ENCODE measurements around the gene PSRC1.

DNA sequence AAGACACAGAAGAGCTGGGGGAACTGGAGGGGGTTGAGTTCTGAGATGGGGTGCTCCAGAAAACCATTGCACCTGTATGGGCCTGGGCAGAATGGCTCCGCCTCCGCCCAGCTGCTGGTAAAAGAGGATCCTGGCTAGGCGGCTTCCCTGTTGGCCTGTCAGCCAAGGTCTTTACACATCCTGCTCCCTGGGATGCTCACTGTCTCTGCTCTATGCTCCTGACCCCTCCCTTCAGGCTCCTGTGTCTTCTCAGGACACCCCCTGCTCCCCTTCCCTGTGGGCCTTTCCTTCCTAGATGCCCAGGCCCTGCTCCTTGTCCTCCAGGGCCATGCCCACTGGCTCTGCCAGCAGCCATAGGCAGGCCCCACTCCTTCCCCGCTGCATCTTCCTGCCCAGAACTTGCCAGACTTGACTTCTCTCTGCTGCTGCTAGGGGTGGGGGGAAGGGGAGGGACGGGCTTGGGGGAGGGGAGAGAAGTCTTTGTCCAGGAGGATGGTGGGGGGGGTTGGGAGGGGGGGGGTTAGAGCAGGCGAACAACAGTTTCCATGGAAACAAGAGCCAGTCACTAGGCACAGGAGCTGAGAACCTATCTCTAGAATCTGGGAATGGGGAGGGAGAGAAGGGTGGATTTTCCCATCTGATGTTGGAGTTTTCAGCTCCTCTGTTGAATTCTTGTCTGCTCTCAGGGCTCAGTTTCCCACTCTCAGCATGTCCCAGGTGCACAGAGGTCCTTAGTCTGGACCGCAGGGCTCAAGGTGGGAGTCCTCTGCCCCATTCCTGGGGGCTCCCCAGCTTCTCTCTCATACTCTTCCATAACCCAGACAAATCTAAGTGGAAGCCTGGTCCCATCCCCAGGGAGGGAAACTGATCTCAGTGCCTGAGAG lies 23.0 kb downstream of the PSRC1 start:
- TF ChIP-seq ZNF138 (CRISPR knock-in tag; conservative IDR thresholded peaks at IDR 0.05) = no peak
- TF ChIP-seq, protein P1, sequence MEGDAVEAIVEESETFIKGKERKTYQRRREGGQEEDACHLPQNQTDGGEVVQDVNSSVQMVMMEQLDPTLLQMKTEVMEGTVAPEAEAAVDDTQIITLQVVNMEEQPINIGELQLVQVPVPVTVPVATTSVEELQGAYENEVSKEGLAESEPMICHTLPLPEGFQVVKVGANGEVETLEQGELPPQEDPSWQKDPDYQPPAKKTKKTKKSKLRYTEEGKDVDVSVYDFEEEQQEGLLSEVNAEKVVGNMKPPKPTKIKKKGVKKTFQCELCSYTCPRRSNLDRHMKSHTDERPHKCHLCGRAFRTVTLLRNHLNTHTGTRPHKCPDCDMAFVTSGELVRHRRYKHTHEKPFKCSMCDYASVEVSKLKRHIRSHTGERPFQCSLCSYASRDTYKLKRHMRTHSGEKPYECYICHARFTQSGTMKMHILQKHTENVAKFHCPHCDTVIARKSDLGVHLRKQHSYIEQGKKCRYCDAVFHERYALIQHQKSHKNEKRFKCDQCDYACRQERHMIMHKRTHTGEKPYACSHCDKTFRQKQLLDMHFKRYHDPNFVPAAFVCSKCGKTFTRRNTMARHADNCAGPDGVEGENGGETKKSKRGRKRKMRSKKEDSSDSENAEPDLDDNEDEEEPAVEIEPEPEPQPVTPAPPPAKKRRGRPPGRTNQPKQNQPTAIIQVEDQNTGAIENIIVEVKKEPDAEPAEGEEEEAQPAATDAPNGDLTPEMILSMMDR (IDR thresholded peaks at IDR 0.05) = no peak
- no peak for TF ChIP-seq MYBL2 (CRISPR knock-in tag; IDR thresholded peaks at IDR 0.05)
- TF ChIP-seq CREB1 (CRISPR knock-in tag; IDR thresholded peaks at IDR 0.05) = no peak
- no peak for TF ChIP-seq ZNF121 (CRISPR knock-in tag; IDR thresholded peaks at IDR 0.05)
- no peak for TF ChIP-seq ZNF263 (CRISPR knock-in tag; IDR thresholded peaks at IDR 0.05; ENCODE audit: low read depth)
- no peak for TF ChIP-seq NR2C2 (CRISPR knock-in tag; IDR thresholded peaks at IDR 0.05)
